GM12801 (cell line): ENCODE data around the gene EFCAB8.

ENCODE experiments used
- CTCF ChIP-seq: IDR thresholded peaks from one replicate; pipeline ENCODE4 v1.5.1; 2011; ENCODE audit warnings: control low read depth; ENCODE audit not compliant: insufficient read length; ENCODE audit errors: extremely low read depth

Gene EFCAB8

DNA sequence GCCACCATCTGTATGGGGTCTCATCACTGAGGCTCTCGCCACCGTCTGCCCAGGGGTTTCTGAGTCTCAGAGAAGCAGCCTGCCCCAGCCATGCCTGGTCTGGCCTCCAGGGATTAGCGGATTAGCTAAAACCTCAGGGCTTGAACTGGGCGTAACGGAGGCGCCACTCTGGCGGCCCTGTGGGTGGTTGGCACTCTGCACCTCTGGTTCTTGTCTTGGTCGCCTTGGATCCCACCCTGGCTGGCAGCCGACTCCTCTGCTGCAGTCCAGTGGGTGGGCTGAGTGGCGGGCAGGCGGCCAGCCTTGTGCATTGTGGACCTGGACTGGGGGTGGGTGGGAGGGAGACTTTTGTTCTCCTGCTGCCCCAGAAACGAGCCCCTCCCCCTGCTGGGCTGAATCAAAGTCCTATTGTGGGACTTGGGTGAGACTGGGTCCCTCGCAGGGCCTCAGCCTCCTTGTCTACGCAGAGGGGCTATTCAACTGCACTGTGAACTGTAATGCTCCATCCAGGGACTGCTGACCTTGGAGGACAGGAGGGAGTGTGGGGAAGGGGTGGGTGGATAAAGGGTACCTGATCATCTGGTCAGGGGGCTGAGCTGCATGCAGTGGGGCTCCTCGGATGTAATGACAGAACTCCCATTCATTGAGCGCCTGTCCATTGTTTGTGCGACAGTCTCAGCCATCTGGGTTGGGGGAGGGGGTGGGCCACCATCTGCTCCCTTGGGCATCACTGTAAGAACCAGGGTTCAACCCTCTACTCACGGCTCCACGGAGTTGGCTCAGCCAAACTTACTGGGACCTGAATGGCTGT, 121.6 kb downstream of the EFCAB8 start:
- TF ChIP-seq CTCF = no peak

GRCh38 chr20:32980990-32981389, 122.3 kb downstream of the EFCAB8 start:
- TF ChIP-seq CTCF = no peak

DNA sequence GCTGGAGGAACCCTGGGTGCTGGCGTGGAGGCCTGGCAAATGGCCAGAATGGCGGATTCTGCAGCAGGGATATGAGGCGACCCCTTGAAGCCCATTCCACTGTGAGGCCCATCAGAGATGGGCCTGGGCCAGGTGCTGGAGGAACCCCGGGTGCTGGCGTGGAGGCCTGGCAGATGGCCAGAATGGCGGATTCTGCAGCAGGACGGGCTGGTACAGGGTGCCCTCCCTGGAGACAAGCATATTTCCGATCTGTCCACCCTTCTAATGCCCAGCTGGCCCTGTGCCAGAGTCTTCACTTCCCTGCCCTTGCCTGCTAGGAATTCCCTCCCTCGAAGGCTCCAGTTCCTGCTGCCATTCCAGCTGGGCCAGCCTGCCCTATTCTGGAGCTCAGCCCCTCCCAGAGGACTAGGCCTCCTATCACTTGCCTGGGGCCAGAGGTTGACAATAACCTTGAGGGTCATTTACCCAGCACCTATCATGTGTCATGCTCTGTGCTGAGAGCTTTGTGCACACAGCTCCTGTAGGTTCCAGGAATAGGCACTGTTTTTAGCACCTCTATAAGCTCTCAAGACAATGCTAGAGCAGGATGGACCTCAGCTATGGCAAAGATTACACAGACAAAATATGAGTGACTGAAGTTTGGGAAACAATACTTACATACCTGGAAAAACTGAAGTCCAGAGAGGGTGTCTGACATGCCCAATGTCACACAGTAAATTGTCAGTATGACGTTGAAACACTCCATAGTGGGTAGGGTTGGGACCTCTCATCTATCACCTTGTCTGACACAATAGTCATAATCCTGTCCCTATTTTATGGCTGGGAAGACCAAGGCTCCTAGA, 124.1 kb downstream of the EFCAB8 start:
- no peak for TF ChIP-seq CTCF

DNA sequence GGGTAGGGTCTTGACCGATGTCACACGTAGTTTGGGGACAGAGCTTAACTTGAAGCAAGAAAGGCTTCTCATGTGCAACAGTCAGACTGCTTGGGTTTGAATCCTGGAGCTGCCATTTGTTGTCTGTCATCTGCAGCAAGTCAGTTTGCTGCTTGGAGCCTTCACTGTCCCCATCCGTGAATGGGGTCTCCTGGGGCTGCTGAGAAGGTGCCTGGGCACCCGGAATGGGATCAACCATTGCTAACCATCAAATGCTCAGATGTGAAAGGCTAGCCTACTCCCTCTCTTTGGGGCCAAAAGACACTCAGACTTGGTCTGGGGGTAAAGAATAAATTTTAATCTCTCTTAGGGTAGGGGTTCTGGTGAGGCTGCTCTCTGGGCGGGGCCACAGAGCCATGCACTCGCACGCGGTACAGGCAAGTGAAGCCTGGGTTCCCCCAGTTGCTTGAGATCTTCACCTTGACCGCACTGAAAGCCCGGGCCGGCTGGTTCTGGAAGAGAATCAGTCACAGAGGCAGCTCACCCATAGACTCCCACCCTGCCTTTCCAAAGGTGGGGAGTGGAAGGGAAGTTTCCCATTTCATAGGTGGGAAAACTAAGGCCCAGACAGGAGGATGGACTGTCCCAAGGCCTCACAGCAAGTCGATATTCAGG, 124.9 kb downstream of the EFCAB8 start:
- no peak for TF ChIP-seq CTCF

- TF ChIP-seq CTCF = no peak
Measured at GRCh38 chr20:32984196-32984595, 125.5 kb downstream of the EFCAB8 start.

- no peak for TF ChIP-seq CTCF
Measured at GRCh38 chr20:32984631-32985354, 126.1 kb downstream of the EFCAB8 start.

- no peak for TF ChIP-seq CTCF
Measured at GRCh38 chr20:32985596-32985995, 126.9 kb downstream of the EFCAB8 start.
